Endothelial cell of umbilical vein (primary cell): ENCODE measurements around the gene PGAP3. TPM values are rescaled to one million over a fixed set of nuclear protein-coding genes. Genes with fewer than 3 reads are reported as not detected.

Source experiments
- BruUV-seq: library from RNA; stranded (reverse); fragments of 400-500 nt; replicated peaks from 2 replicates; lab custom pipeline; 2021; lab: Mats Ljungman, UMichigan
- CTCF ChIA-PET: fragments of 300-600, 350-600 bp; sonication (Branson Sonifier 250); formaldehyde crosslinking; loops from one replicate; lab custom pipeline; 2021; ENCODE audit warnings: antibody characterized with exemption, inconsistent platforms; lab: Charles Lee
- POLR2A ChIA-PET: fragments of 300-600, 350-600 bp; sonication (Branson Sonifier 250); formaldehyde crosslinking; loops from one replicate; lab custom pipeline; 2021; ENCODE audit warnings: antibody characterized with exemption, inconsistent platforms; lab: Charles Lee
- DNase-seq: peaks from one replicate; pipeline ENCODE4 v3.0.0-alpha.2; 2011; ENCODE audit warnings: low read depth, low spot score
- FAIRE-seq: peaks from 2 replicates; lab custom pipeline; 2011; peaks lifted over from hg19 to GRCh38; lab: Jason Lieb, UNC
- H2AFZ ChIP-seq: 2 replicates; pipeline ENCODE4 v1.6.0; 2012; ENCODE audit warnings: low read depth, low read length, control low read depth, inconsistent platforms
- H3K27ac ChIP-seq: 2 replicates; pipeline ENCODE4 v1.5.1; 2011; ENCODE audit warnings: low read depth, mild to moderate bottlenecking, control low read depth, low read length, moderate library complexity; ENCODE audit not compliant: insufficient read depth
- H3K27me3 ChIP-seq, 2 experiments: 2 replicates each; pipeline versions ENCODE4 v1.6.0 to v1.6.1; 2011; ENCODE audit warnings: low read length in 2 of 2, mixed read lengths in 1 of 2; ENCODE audit not compliant: control insufficient read depth in 2 of 2, insufficient read depth in 2 of 2
- H3K36me3 ChIP-seq, 2 experiments: 2 replicates in 1 of 2; 3 replicates in 1 of 2; pipeline ENCODE4 v1.5.1; 2011; ENCODE audit warnings: low read length in 2 of 2, mild to moderate bottlenecking in 1 of 2, moderate library complexity in 1 of 2; ENCODE audit not compliant: control insufficient read depth in 2 of 2, insufficient read depth in 2 of 2; ENCODE audit errors: extremely low read depth in 1 of 2
- H3K4me1 ChIP-seq: 3 replicates; pipeline ENCODE4 v1.5.1; 2011; ENCODE audit warnings: mild to moderate bottlenecking, low read length; ENCODE audit not compliant: control insufficient read depth, insufficient read depth; ENCODE audit errors: extremely low read depth
- H3K4me2 ChIP-seq: 2 replicates; pipeline ENCODE4 v1.6.1; 2011; ENCODE audit warnings: low read length, control low read depth, mixed read lengths; ENCODE audit not compliant: insufficient read depth
- H3K4me3 ChIP-seq, 3 experiments: fragments of 200-600 bp in 1 of 3; sonication (generic), shearing (Covaris generic) in 1 of 3; replicated peaks in 1 of 3; 2 replicates each; pipeline ENCODE4 v1.5.1; 2011 to 2016; ENCODE audit warnings: control low read depth in 3 of 3, low read length in 3 of 3, mild to moderate bottlenecking in 2 of 3, inconsistent platforms in 1 of 3, low read depth in 1 of 3, moderate library complexity in 1 of 3; ENCODE audit not compliant: insufficient read depth in 1 of 3
- H3K79me2 ChIP-seq: 2 replicates; pipeline ENCODE4 v1.6.0; 2012; ENCODE audit warnings: low read length, inconsistent platforms; ENCODE audit not compliant: control insufficient read depth, insufficient read depth
- H3K9ac ChIP-seq: replicated peaks from 2 replicates; pipeline ENCODE3; 2011; ENCODE audit warnings: low read length, control low read depth; ENCODE audit not compliant: insufficient read depth; ENCODE audit errors: extremely low read depth
- H3K9me1 ChIP-seq: replicated peaks from 3 replicates; pipeline ENCODE4 v1.6.0; 2011; ENCODE audit warnings: mild to moderate bottlenecking, low read length; ENCODE audit not compliant: control insufficient read depth, insufficient read depth; ENCODE audit errors: extremely low read depth
- H3K9me3 ChIP-seq: replicated peaks from 2 replicates; pipeline ENCODE4 v1.5.1; 2012; ENCODE audit warnings: low read length, inconsistent platforms; ENCODE audit not compliant: control insufficient read depth, insufficient read depth
- H4K20me1 ChIP-seq: replicated peaks from 2 replicates; pipeline ENCODE3; 2011; ENCODE audit warnings: mild to moderate bottlenecking, low read length; ENCODE audit not compliant: control insufficient read depth, insufficient read depth; ENCODE audit errors: extremely low read depth
- CTCF ChIP-seq, 2 donors: IDR thresholded peaks; 1 replicate in 1 of 2; 2 replicates in 1 of 2; pipeline ENCODE4 v1.5.1; 2011; ENCODE audit warnings: low read length in 2 of 2, mild to moderate bottlenecking in 2 of 2, moderate library complexity in 2 of 2, control low read depth in 1 of 2, inconsistent platforms in 1 of 2, low read depth in 1 of 2; ENCODE audit not compliant: insufficient read depth in 1 of 2; ENCODE audit errors: extremely low read depth in 1 of 2
- FOS ChIP-seq: IDR thresholded peaks from 2 replicates; pipeline ENCODE4 v1.6.1; 2011; ENCODE audit warnings: mild to moderate bottlenecking, low read length, moderate library complexity, borderline replicate concordance; ENCODE audit not compliant: insufficient read depth
- POLR2AphosphoS5 ChIP-seq: IDR thresholded peaks from 2 replicates; pipeline ENCODE4 v1.6.1; 2012; ENCODE audit warnings: low read depth, mild to moderate bottlenecking, control low read depth, low read length, moderate library complexity; ENCODE audit not compliant: insufficient read depth
- dilution Hi-C: fragments of 300-500 bp; cut with MboI; formaldehyde crosslinking; loops from one replicate; pipeline ENCODE4 v1.15.0; 2019; ENCODE audit warnings: low sequenced_read_pairs; ENCODE audit not compliant: extremely low pct_ligation_motif_present
- intact Hi-C: fragments of 100-400 bp; cut with micrococcal nuclease; formaldehyde crosslinking; loops from one replicate; pipeline ENCODE4 v1.10.0; 2022
- polyA plus RNA-seq, 4 experiments: library from polyadenylated mRNA; depleted of rRNA in 3 of 4; stranded (reverse) in 3 of 4; unstranded in 1 of 4; fragments of >200 nt; gene quantifications; 2 replicates each; pipeline versions ENCODE4 v1.2.1 to v1.2.3, GENCODE V29; 2011 to 2012; ENCODE audit warnings: missing spikeins in 1 of 4
- total RNA-seq: library from RNA; stranded (reverse); gene quantifications from 2 replicates; pipeline ENCODE4 v1.2.3, GENCODE V29; 2021

Gene PGAP3
- total and polyA plus RNA-seq, 2 donors (not counting 3 experiments of a cell fraction or from before 2014, with no cell fraction given) = 6.4 to 14.9 TPM

GRCh38 chr17:39651923-39652586, 35.8 kb downstream of the PGAP3 start:
- TF ChIP-seq CTCF (IDR thresholded peaks at IDR 0.05; ENCODE audit: extremely low read depth in 1 of 2, insufficient read depth in 1 of 2, low read depth in 1 of 2, low read length in 2 of 2) (no peak), FOS (no peak)
- dilution Hi-C loops (no loop called here), intact Hi-C loops (loop anchor here (2.0 kb wide), 1 partner anchor 29 kb away; no protein-coding TSS in a partner anchor)
- POLR2A ChIA-PET = no interaction called here
- no peak overlapping the region for H3K27ac ChIP-seq
- no peak overlapping the region for H2AFZ ChIP-seq
- H3K79me2 ChIP-seq = no peaks in the 10 kb centered on the region
- CTCF ChIA-PET = interaction anchor here (1.0 to 9.3 kb wide), 13 partner anchors 8 to 116 kb away, joined by 3 to 114 read pairs (median 9); partner anchors contain the start of genes PNMT, STARD3 and TCAP
- no peaks in the 10 kb centered on the region for H3K9me3 ChIP-seq
- H3K36me3 ChIP-seq = no peaks in the 10 kb centered on the region
- no peaks in the 10 kb centered on the region for H3K4me1 ChIP-seq
- no peak overlapping the region for H3K4me3 ChIP-seq
- H3K9me1 ChIP-seq = no peaks in the 10 kb centered on the region
- H4K20me1 ChIP-seq = no peaks in the 10 kb centered on the region
- FAIRE-seq (no peak), DNase-seq (peak; percentile 33)
- no peak overlapping the region for H3K9ac ChIP-seq
- no peaks in the 10 kb centered on the region for H3K27me3 ChIP-seq
- no TSS peak for BruUV-seq
- no peak overlapping the region for H3K4me2 ChIP-seq

GRCh38 chr17:39650121-39650579, 37.7 kb downstream of the PGAP3 start:
- FAIRE-seq = no peak
- no peaks in the 10 kb centered on the region for H3K9me1 ChIP-seq
- H3K27ac ChIP-seq = no peak overlapping the region
- TF ChIP-seq CTCF (IDR thresholded peaks at IDR 0.05; ENCODE audit: extremely low read depth in 1 of 2, insufficient read depth in 1 of 2, low read depth in 1 of 2, low read length in 2 of 2) = no peak
- TF ChIP-seq POLR2AphosphoS5 = no peak
- TF ChIP-seq FOS = no peak
- H3K4me3 ChIP-seq = no peak overlapping the region
- H3K36me3 ChIP-seq = no peaks in the 10 kb centered on the region
- H3K9ac ChIP-seq = no peak overlapping the region
- no peaks in the 10 kb centered on the region for H3K9me3 ChIP-seq
- ChIA-PET CTCF (interaction anchor here (0.6 to 9.3 kb wide), 6 partner anchors 10 to 30 kb away, joined by 3 to 114 read pairs (median 35); partner anchors contain the start of gene PNMT), POLR2A (no interaction called here)
- H4K20me1 ChIP-seq = no peaks in the 10 kb centered on the region
- intact Hi-C loops (no loop called here), dilution Hi-C loops (no loop called here)
- no peaks in the 10 kb centered on the region for H3K4me1 ChIP-seq
- peaks cover under 1% of the 10 kb centered on the region for H3K79me2 ChIP-seq
- no peak for DNase-seq
- H2AFZ ChIP-seq = no peak overlapping the region
- H3K27me3 ChIP-seq = no peaks in the 10 kb centered on the region
- BruUV-seq = no TSS peak
- H3K4me2 ChIP-seq = no peak overlapping the region
